ENCODE data around the gene UNC13B. TPM values are rescaled to one million over a fixed set of nuclear protein-coding genes. Genes with fewer than 3 reads are reported as not detected.
"Not testable (repeated sequence)": the region's sequence is repeated elsewhere in the genome, so short reads cannot be mapped to it uniquely, and the experiment has no call there.

Gene UNC13B
- total RNA-seq, 1 donor from 2014 or later, result 0.47 TPM

- intact Hi-C loops (cut with micrococcal nuclease), result loop anchor here (10.0 kb wide), 1 partner anchor 58 kb away; no protein-coding TSS in a partner anchor
These were observed 204.8 kb downstream of the UNC13B start for GRCh38 chr9:35366627-35367026.

DNA sequence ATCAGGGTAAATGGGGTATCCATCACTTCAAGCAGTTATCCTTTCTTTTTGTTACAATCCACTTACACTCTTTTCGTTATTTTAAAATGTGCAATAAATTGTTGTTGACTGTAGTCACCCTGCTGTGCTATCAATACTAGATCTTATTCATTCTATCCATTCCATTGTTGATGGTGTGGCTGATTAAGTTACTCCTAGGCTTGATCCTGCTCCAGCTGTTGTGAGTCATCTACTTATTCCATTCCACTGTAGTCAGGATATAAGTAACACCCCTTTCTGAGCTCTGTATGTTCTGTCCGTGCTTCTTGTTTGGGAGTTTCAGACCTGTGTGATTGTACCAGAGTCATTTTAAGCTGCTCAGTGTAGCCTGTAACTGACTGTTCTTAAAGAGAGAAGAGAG, 205.6 kb downstream of the UNC13B start:
- intact Hi-C loops (cut with micrococcal nuclease), result loop anchor here (10.0 kb wide), 1 partner anchor 57 kb away; no protein-coding TSS in a partner anchor

DNA sequence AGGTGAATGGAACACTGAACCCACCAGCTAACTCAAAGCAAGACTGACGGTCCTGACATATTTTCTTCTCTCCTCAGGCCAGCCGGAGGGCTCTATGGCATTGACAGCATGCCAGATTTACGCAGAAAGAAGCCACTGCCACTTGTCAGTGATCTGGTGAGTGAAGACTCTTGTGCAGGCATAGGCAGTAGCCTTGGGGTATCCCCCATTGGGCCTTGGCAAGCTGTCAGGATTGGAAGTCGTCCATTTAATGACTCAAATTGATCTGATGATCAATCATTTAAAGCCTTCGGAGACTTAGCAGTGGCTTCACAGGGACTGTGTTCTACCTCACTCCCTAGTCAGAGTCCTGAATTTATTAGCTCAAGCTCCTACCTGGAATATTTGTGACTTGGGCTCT, 208.4 kb downstream of the UNC13B start:
- intact Hi-C loops (cut with micrococcal nuclease), result no loop called here

- intact Hi-C loops (cut with micrococcal nuclease), result no loop called here
These were observed 212.6 kb downstream of the UNC13B start for GRCh38 chr9:35374436-35374835.

- intact Hi-C loops (cut with micrococcal nuclease), result no loop called here
These were observed 213.1 kb downstream of the UNC13B start for GRCh38 chr9:35374910-35375309.

DNA sequence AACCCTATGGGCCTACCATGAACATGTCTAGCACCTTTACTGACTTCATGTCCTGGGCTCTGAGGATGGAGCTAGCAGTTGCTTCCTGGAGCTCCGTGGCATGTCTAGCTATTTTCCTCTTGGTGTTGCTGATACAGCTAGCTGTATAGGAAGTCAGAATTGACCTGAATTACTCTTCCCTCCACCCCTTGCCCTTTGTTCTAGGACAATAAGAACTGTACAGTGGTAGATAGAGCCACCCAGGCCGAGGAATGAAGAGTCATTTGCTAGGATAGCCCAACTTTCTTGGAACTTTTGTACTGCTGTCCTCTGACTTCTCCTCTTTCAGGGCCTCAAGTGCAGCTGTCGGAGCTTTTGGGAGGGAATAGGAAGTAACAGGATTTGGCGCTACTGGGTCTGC, 218.2 kb downstream of the UNC13B start:
- intact Hi-C loops (cut with micrococcal nuclease), result no loop called here

GRCh38 chr9:35380619-35381018, 218.8 kb downstream of the UNC13B start:
- intact Hi-C loops (cut with micrococcal nuclease), result no loop called here

DNA sequence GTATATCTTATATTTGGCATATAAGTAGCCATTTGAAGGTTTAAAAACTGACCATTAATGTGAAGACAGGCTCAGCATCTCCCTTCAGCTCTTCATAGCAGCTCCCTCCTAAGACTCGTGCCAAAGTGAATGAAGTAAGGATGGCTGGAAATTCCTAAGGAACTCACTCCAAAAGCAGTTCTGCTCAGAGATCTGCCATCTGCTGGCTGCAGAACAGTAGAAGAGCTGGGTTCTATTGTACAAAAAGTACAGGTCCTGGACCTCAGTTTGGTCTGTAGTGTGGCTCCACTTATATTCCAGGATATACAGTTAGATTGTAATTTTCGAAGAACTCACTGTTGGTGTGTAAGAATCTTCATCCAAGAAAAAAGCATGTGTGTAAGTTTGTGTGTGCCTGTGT, 223.2 kb downstream of the UNC13B start:
- intact Hi-C loops (cut with micrococcal nuclease), result no loop called here

DNA sequence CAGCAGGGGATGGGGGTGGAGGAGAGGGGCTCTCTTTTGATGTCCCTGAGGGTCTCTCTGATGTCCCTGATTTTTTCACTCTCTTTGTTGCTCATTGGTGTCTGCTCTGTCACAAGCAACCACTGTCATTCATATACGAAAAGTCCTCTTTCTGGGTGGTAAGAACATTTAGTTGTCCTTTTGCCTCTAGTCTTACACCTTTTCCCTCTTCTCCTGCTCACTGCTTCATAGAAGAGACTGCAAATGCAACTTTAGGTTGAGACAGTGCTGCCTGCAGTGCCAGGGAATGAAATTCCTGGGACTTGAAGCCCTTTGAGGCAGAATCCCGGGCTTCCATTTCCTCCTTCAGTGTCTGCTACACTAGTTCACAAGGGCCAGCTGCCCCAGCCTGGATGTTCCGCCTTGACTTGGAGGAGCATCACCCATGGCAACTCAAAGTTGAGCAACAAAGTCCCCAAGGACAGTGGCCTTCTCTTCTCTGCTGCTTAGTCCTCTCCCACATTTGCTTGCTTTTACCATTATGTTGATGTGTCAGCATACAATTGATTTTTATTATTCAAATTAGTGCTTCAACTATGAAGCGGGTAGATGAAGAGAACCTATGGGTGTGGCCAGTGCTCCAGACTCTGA, 233.4 kb downstream of the UNC13B start:
- intact Hi-C loops (cut with micrococcal nuclease), result no loop called here

DNA sequence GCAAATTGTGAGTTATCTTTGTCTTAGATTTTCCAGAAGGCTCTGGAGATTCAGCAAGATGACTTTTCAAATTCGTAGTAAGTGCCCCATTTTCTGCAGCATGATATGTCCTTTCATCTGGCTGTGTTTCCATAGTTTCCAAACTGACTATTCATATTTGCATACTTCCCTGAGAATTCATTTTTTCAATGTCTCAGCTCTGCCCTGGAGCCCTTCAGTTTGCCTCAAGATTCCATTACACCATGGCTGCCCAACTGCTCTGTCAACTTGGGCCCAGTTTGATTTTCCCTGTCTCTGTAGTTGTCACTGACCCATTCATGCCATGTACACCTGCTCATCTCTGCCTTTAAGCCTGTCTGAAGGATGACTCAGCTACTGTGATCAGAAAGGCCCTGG, 233.9 kb downstream of the UNC13B start:
- intact Hi-C loops (cut with micrococcal nuclease), result no loop called here

- intact Hi-C loops (cut with micrococcal nuclease), result no loop called here
These were observed 234.9 kb downstream of the UNC13B start for GRCh38 chr9:35396560-35397215.

DNA sequence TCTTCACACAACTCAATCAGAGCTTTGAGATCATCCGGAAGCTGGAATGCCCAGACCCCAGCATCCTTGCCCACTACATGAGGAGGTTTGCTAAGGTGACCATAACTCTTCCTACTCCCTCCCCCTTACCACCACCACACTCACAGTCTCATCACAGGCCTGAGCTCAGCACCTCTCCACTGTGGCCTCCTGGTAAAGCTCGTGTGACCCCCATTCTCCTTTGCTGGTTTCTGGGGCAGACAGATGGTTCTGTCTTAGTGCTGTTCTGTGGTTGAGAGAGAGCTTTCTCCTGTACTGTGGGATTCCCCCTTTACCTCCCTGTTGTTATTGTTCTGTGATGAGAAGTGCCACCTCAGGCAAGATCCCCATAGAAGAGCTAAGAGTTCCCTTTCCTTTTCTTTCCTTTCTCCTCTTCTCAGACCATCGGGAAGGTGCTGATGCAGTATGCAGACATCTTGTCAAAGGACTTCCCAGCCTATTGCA, 235.4 kb downstream of the UNC13B start:
- intact Hi-C loops (cut with micrococcal nuclease), result no loop called here

GRCh38 chr9:35397923-35398322, 236.1 kb downstream of the UNC13B start:
- intact Hi-C loops (cut with micrococcal nuclease), result no loop called here

DNA sequence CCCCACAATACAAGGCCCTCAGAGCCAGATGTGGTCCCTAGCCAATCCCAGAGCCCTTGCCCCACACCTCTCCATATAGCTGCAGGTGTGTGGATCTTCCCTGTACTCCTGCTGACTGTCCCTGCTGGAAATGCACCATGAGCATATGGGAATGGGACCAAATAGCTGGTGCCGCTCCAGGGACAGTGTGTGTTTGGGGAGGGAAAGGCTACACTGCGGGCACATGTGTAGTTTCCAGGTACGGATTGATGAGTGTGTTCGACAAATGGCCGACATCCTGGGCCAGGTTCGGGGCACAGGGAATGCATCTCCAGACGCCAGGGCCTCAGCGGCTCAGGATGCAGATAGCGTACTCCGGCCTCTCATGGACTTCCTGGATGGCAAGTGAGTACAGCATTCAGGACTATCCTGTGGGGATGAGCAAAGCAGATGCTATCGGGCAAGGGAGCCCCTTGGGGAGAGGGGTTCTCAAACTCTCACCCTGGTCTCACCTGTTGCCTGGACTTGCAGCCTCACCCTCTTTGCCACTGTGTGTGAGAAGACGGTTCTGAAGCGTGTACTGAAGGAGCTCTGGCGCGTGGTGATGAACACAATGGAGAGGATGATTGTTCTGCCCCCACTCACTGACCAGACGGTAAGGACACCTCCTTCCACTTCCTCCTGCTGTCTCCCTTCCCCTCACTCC, 237.0 kb downstream of the UNC13B start:
- intact Hi-C loops (cut with micrococcal nuclease), result no loop called here

DNA sequence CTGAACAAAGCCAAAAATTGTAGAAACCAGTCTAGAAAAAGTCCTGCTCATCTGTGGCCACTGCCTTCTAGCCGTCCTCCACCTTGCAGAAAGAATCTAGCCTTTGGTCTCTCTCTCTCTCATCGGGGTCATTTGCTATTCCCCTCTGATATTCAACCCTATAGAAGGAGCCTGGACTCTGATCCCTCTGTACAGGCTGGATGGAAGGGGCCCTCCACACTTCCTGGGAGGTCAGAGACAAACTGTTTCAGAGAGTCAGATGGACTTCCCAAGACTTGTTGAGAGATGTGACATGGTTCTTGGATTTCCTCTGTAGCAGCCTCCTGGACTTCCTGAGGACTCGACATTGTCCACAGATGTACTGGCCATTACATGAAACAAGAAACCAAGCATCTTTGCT, 243.1 kb downstream of the UNC13B start:
- intact Hi-C loops (cut with micrococcal nuclease), result no loop called here

DNA sequence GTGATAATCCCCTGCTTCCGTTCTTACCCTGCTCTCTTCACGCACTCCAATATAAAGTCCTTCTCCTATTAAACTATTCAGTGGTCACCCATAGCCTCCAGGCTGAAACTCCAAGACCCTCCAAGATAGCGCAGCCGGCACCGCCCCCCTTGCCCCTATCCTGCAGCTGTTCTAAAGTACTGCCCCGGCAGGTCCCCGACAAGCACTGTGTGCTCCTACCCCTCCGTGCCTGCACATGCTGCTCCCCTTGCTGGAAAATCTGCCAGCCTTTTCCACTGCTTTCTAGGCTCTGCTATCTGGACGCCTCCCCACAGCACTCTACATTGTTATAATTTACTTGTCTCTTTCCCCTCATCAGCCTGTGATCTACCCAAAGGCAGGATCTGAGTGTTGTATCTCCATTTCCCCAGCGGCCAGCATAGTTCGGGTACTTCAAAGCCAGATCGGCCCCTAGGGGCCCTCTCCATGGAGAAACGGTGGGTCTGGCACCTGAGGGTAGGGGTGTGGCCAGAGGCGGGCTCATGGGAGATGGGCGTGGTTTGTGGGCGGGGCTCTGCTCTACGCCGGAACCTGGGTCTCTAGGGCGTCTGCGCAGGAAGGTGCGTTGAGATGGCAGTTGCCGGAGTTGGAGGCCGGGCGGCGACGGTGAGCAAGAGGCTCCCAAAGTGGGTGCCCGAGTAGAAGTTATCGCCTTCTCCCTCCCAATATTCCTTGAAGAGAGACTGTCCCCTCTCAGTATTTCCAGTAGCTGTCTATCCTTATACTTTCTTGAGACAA, 244.6 kb downstream of the UNC13B start:
- intact Hi-C loops (cut with micrococcal nuclease), result no loop called here

DNA sequence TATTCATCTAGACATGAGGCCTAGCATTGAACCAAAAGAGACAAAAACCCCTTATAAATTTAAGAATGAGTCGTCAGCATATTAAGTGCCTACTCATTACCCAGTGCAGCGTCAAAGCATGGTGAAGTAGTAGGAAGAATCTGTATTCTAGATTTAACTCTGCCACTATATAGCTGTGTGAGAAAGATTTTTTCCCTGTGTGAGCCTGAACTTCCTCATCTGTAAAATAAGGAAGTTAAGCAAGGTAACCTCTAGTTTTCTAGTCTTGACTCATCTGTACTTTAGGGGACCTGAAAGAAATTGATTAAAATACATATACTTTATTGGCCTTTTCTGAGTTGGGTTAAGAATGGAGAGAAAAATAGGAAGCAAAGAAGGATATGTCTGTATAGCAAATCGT, 246.0 kb downstream of the UNC13B start:
- intact Hi-C loops (cut with micrococcal nuclease), result no loop called here

DNA sequence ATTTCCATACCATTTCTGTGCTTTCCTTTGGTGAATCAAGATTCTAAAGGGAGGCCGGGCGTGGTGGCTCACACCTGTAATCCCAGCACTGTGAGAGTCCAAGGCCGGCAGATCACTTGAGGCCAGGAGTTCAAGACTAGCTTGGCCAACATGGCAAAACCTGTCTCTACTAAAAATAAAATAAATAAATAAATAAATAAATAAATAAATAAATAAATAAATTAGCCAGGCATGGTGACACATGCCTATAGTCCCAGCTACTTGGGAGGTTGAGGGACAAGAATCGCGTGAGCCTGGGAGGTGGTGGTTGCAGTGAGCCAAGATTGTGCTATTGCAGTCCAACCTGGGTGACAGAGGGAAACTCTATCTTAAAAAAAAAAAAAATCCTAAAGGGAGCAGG, 247.6 kb downstream of the UNC13B start:
- intact Hi-C loops (cut with micrococcal nuclease), result not testable (repeated sequence)

DNA sequence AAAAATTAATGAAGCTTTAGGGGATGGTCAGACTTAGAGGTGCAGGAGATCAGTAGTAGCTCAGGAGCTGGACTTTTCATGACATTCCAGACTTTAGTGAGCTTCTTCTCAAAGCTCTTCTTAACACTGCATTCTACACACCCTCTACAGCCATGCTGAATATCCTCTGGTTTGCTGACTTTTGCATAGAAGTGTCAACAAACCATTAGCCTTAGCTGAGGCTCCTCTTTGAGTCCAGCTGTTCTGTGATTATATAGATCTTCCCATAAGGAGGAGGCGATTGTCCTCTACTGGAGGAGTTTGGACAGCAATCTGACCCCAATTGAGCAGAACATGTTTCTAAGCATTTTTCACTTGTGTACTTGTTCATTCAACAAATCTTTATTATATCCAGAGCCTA, 253.1 kb downstream of the UNC13B start:
- intact Hi-C loops (cut with micrococcal nuclease), result loop anchor here (1.0 kb wide), 1 partner anchor 299 kb away; no protein-coding TSS in a partner anchor

- intact Hi-C loops (cut with micrococcal nuclease), result loop anchor here (1.0 kb wide), 1 partner anchor 299 kb away; no protein-coding TSS in a partner anchor
These were observed 253.7 kb downstream of the UNC13B start for GRCh38 chr9:35415402-35416097.

GRCh38 chr9:35416098-35416427, 254.3 kb downstream of the UNC13B start:
- intact Hi-C loops (cut with micrococcal nuclease), result no loop called here

Data from T-helper 1 cell treated with Interleukin-12 subunit alpha and Interleukin-12 subunit beta and Interleukin-4 antibody, amounts not matched to agents 30 ng/mL and 1 ng/mL, for 36 hours (primary cell).